ENCODE data around the gene BRD1. TPM values are rescaled to one million over a fixed set of nuclear protein-coding genes. Genes with fewer than 3 reads are reported as not detected.
A peak's percentile ranks its signal among the peaks of the same experiment; 100 is the strongest.

BRD1 gene
- total and polyA plus RNA-seq, 2 experiments from 2014 or later = 12.3 to 33.8 TPM

DNA sequence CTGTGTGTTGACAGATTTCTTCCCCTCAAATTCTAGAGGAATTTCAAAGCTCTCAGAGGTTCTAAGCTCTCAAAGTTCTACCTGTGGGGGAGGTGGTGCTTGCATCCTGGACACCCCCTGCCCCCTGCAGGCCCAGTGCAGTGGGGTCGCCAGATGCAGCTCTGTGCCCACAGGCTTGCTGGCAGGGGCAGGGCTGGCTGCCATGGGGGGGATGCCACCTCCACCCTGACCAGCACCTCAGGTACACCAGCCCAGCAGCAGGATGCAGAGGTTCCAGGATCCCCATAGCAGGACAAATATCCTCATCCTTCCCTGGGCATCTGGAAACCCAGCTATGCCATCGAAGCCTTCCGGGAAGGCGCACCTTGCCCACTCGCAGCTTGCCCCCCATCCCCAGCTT lies 91.1 kb downstream of the BRD1 start (continued):
- no peak for TF ChIP-seq ZNF462 (CRISPR knock-in tag; IDR thresholded peaks at IDR 0.05)
- TF ChIP-seq NANOG (IDR thresholded peaks at IDR 0.05; ENCODE audit: borderline replicate concordance) = no peak
- no peak for TF ChIP-seq ZNF331 (CRISPR knock-in tag; IDR thresholded peaks at IDR 0.05; ENCODE audit: low read depth)
- no peak for TF ChIP-seq EZH2 (IDR thresholded peaks at IDR 0.05; ENCODE audit: low read depth, unreplicated experiment)
- TF ChIP-seq CREB1 (CRISPR knock-in tag; IDR thresholded peaks at IDR 0.05; ENCODE audit: low read depth) = no peak
- no peak for TF ChIP-seq POLR2AphosphoS5 (IDR thresholded peaks at IDR 0.05; ENCODE audit: low read depth)

DNA sequence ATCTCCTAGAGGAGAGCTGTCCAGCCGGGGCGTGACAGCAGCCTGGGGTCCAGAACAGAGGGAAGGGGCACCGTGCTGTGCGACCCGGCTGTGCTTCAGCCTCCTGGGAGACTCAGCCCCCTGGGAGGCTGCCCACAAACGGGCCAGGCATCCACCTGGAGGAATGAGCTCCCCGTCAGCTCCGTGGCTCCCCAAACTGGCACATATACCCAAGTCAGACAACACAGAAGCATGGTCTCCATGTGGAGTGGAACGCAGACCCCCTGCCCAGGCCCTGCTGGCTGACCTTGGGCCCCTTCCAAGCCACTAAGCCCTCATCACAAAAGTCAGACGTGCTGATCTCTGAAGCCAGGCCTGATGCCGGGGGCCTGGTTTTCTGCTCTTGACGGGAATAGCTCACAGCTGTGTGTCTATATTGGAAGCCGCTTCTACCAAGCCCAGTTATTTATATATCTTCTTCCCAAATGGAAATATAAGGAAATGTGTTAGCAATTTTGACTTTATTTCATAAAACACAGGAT lies 91.7 kb downstream of the BRD1 start:
- no peak overlapping the region for H3K4me2 ChIP-seq
- no peaks in the 10 kb centered on the region for H3K36me3 ChIP-seq (ENCODE audit: insufficient read depth)
- Mint-ChIP-seq H3K27me3 (ENCODE audit: insufficient read depth, low read depth, poor library complexity) (peaks cover 12% of the 10 kb centered on the region), H3K4me1 (peaks cover 5% of the 10 kb centered on the region; the same call in 2 of the 3 replicates), H3K36me3 (ENCODE audit: low read depth) (peaks cover 10% of the 10 kb centered on the region; the same call in 2 of the 3 replicates), H3K4me3 (no peak overlapping the region), H3K27ac (no peak overlapping the region), H3K9me3 (peaks cover 43% of the 10 kb centered on the region)
- DNase-seq (ENCODE audit: low spot score) = no peak
- peak; percentile 24; the same call in 2 of the 3 replicates for ATAC-seq
- no peak overlapping the region for H2AFZ ChIP-seq
- no peaks in the 10 kb centered on the region for H3K9me2 ChIP-seq (ENCODE audit: insufficient read depth)
- H4K20me1 ChIP-seq (replicated peaks; ENCODE audit: insufficient read depth) = no peaks in the 10 kb centered on the region
- H3K27me3 ChIP-seq (ENCODE audit: insufficient read depth) = no peaks in the 10 kb centered on the region
- H3F3A ChIP-seq (replicated peaks; ENCODE audit: low read depth) = no peaks in the 10 kb centered on the region
- no peaks in the 10 kb centered on the region for H3K79me2 ChIP-seq (replicated peaks; ENCODE audit: insufficient read depth)
- no peak overlapping the region for H3K4me3 ChIP-seq
- H3K27ac ChIP-seq (ENCODE audit: low read depth) = no peak overlapping the region
- no peaks in the 10 kb centered on the region for H3K4me1 ChIP-seq (ENCODE audit: insufficient read depth)
- TF ChIP-seq CTCF (conservative IDR thresholded peaks at IDR 0.05; ENCODE audit: low read depth in 2 of 2) (no peak), ZNF331 (CRISPR knock-in tag; IDR thresholded peaks at IDR 0.05; ENCODE audit: low read depth) (no peak), EZH2phosphoT487 (IDR thresholded peaks at IDR 0.05; ENCODE audit: unreplicated experiment) (no peak), REST (IDR thresholded peaks at IDR 0.05; ENCODE audit: unreplicated experiment) (no peak), EZH2 (IDR thresholded peaks at IDR 0.05; ENCODE audit: low read depth, unreplicated experiment) (no peak)
- TF ChIP-seq, protein P1, sequence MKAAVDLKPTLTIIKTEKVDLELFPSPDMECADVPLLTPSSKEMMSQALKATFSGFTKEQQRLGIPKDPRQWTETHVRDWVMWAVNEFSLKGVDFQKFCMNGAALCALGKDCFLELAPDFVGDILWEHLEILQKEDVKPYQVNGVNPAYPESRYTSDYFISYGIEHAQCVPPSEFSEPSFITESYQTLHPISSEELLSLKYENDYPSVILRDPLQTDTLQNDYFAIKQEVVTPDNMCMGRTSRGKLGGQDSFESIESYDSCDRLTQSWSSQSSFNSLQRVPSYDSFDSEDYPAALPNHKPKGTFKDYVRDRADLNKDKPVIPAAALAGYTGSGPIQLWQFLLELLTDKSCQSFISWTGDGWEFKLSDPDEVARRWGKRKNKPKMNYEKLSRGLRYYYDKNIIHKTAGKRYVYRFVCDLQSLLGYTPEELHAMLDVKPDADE (IDR thresholded peaks at IDR 0.05) = no peak

Measured in GM23338 (cell line).